GM12891 (cell line): ENCODE measurements around the gene SNIP1.

ENCODE experiments used
- PAX5 ChIP-seq: IDR thresholded peaks from 2 replicates; pipeline ENCODE4 v1.6.1; 2011; ENCODE audit warnings: low read length, moderate library complexity, mild to moderate bottlenecking; ENCODE audit not compliant: insufficient read depth, severe bottlenecking
- POLR2A ChIP-seq: IDR thresholded peaks from 2 replicates; pipeline ENCODE4 v1.6.1; 2011; ENCODE audit warnings: low read depth, low read length, control low read depth
- POLR2AphosphoS5 ChIP-seq: IDR thresholded peaks from 2 replicates; pipeline ENCODE4 v1.6.1; 2011; ENCODE audit warnings: low read depth, low read length, control low read depth
- SPI1 ChIP-seq: IDR thresholded peaks from 2 replicates; pipeline ENCODE4 v1.6.1; 2011; ENCODE audit warnings: low read depth, low read length, control low read depth
- TAF1 ChIP-seq: IDR thresholded peaks from 2 replicates; pipeline ENCODE4 v1.6.1; 2011; ENCODE audit warnings: low read depth, low read length, control low read depth

GRCh38 chr1:37519613-37520012 is 34.5 kb downstream of the SNIP1 start:
- TF ChIP-seq POLR2AphosphoS5 (no peak), POLR2A (no peak), SPI1 (no peak), TAF1 (no peak), PAX5 (no peak)
